Right lobe of liver (tissue), 6 donors: ENCODE results near the gene ZNF646. TPM values are rescaled to one million over a fixed set of nuclear protein-coding genes. Genes with fewer than 3 reads are reported as not detected.

Experiments
- ATAC-seq, 4 donors: fragments of 200-7000 bp; cut with Tn5 transposase; one replicate each; pipeline ENCODE4 v1.9.1; 2020; ENCODE audit warnings: mild to moderate bottlenecking in 4 of 4, moderate library complexity in 4 of 4
- DNase-seq, 3 donors: peaks; one replicate each; pipeline ENCODE4 v3.0.0-alpha.2; 2020
- H3K27ac ChIP-seq, 3 donors: fragments of 200-600 bp; one replicate each; pipeline ENCODE4 v1.8.0; 2022
- H3K27me3 ChIP-seq, 2 donors: fragments of 200-600 bp; one replicate each; pipeline ENCODE4 v1.8.0; 2022
- H3K36me3 ChIP-seq, 4 donors: fragments of 200-600 bp; sonication (generic) in 1 of 4; one replicate each; pipeline versions ENCODE4 v1.5.1 to v1.8.0; 2017 to 2022; ENCODE audit warnings: control low read depth in 1 of 4
- H3K4me1 ChIP-seq, 4 donors: fragments of 200-600 bp; sonication (generic) in 1 of 4; one replicate each; pipeline versions ENCODE4 v1.5.1 to v1.8.0; 2017 to 2022; ENCODE audit warnings: control low read depth in 1 of 4
- H3K4me3 ChIP-seq, 3 donors: fragments of 200-600 bp; one replicate each; pipeline ENCODE4 v1.8.0; 2022
- H3K9me3 ChIP-seq, 4 donors: fragments of 200-600 bp; sonication (generic) in 1 of 4; one replicate each; pipeline versions ENCODE4 v1.5.1 to v1.8.0; 2017 to 2022; ENCODE audit warnings: control low read depth in 1 of 4
- CTCF ChIP-seq, 4 donors: fragments of 200-600 bp in 3 of 4; fragments of 450-650 bp in 1 of 4; IDR thresholded peaks; one replicate each; pipeline versions ENCODE4 v1.5.1 to v1.8.0; 2016 to 2022; ENCODE audit warnings: antibody characterized with exemption in 4 of 4, mild to moderate bottlenecking in 2 of 4
- POLR2A ChIP-seq: fragments of 450-650 bp; IDR thresholded peaks from one replicate; pipeline ENCODE4 v1.6.1; 2017; ENCODE audit warnings: antibody characterized with exemption, mild to moderate bottlenecking
- WGBS: methylation state at CpG from one replicate; pipeline ENCODE4 v1.1.6; 2018; ENCODE audit warnings: low coverage, low lambda C conversion rate; ENCODE audit not compliant: insufficient coverage; ENCODE audit errors: missing lambda C conversion rate; 5-methylcytosine and 5-hydroxymethylcytosine counted together
- intact Hi-C, 2 donors: fragments of 100-400 bp; cut with DNase I; formaldehyde crosslinking; loops; one replicate each; pipeline versions ENCODE4 v1.11.2 to v1.14.1; 2022
- total RNA-seq, 6 experiments: library from RNA; depleted of rRNA in 2 of 6; stranded (reverse); fragments of >200 nt in 2 of 6; fragmentation: NEBNext Ultra II Directional in 3 of 6; extraction: Animal tissue kit (Norgen Biotek cat#: 25700) in 3 of 6; gene quantifications; one replicate each; pipeline versions ENCODE4 v1.1.0 to v1.2.4, GENCODE V29; 2016 to 2023
- donor health status: DM: no; HTN: yes; CAD: no.
- donor health status: DM: no; HTN: no; CAD: no.
- donor health status: DM: no; HTN: no; CAD: no.
- donor health status: DM: no; HTN: yes; CAD: no.
- donor health status: DM: no; HTN: yes; CAD: no.

The ZNF646 gene
- total RNA-seq, 6 experiments from 2014 or later = 4.2 to 5.0 (median 4.5) TPM

- Histone ChIP-seq H3K27me3 (no peaks in the 10 kb centered on the region), H3K4me1 (no peaks in the 10 kb centered on the region), H3K4me3 (no peak overlapping the region), H3K9me3 (no peaks in the 10 kb centered on the region), H3K36me3 (no peaks in the 10 kb centered on the region), H3K27ac (no peak overlapping the region)
- intact Hi-C loops = no loop called here
- no peak for TF ChIP-seq CTCF (IDR thresholded peaks at IDR 0.05)
- no peak for TF ChIP-seq POLR2A
- DNase-seq (no peak), ATAC-seq (peak in 3 of 4 donors; percentile 47 to 98 (median 54))
- 24% methylated on average over 2 of the region's 2 CpGs for WGBS
Measured at GRCh38 chr16:31052114-31052513, 22.1 kb upstream of the ZNF646 start.

DNA sequence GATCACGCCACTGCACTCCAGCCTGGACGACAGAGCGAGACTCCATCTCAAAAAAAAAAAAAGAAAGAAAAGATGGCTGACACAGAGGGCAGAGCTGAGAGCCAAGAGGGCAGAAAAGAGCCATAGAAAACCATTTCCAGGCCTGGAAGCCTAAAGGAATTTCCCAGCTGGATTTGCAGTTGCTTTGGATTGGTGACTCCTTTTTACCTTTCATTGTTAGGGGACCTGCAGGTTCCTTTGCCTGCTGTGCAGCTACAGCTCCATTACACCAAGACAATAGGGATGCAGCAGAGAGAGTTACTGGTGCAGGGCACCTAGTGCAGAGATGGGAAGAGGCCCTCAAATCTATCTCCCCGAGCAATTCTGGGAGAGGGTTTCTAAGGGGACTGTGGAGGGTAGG, 18.6 kb upstream of the ZNF646 start:
- no peak for ATAC-seq
- intact Hi-C loops = no loop called here

GRCh38 chr16:31061126-31061812, 13.0 kb upstream of the ZNF646 start:
- Histone ChIP-seq H3K4me3 (no peak overlapping the region), H3K36me3 (no peaks in the 10 kb centered on the region), H3K4me1 (no peaks in the 10 kb centered on the region), H3K27ac (no peak overlapping the region), H3K27me3 (no peaks in the 10 kb centered on the region), H3K9me3 (no peaks in the 10 kb centered on the region)
- ATAC-seq (no peak), DNase-seq (no peak)
- no peak for TF ChIP-seq POLR2A
- 89% methylated on average over 11 of the region's 42 CpGs for WGBS
- intact Hi-C loops = no loop called here

More for the DNA sequence above, 18.6 kb upstream of the ZNF646 start:
- no peak for DNase-seq
- Histone ChIP-seq H3K9me3 (no peaks in the 10 kb centered on the region), H3K4me1 (no peaks in the 10 kb centered on the region), H3K27me3 (no peaks in the 10 kb centered on the region), H3K4me3 (no peak overlapping the region), H3K36me3 (no peaks in the 10 kb centered on the region), H3K27ac (no peak overlapping the region)
- TF ChIP-seq POLR2A = no peak
- TF ChIP-seq CTCF (IDR thresholded peaks at IDR 0.05) = no peak
- 80% methylated on average over 4 of the region's 4 CpGs for WGBS

- no peaks in the 10 kb centered on the region for H3K36me3 ChIP-seq
- H3K4me1 ChIP-seq = no peaks in the 10 kb centered on the region
- ATAC-seq (no peak), DNase-seq (no peak)
- intact Hi-C loops = no loop called here
- no peak overlapping the region for H3K4me3 ChIP-seq
- WGBS = no CpG with 5 or more reads among the region's 54 CpGs
- TF ChIP-seq POLR2A = no peak
- no peak for TF ChIP-seq CTCF (IDR thresholded peaks at IDR 0.05)
- H3K9me3 ChIP-seq = no peaks in the 10 kb centered on the region
- H3K27ac ChIP-seq = no peak overlapping the region
- no peaks in the 10 kb centered on the region for H3K27me3 ChIP-seq
Measured at GRCh38 chr16:31061813-31062440, 12.3 kb upstream of the ZNF646 start.

DNA sequence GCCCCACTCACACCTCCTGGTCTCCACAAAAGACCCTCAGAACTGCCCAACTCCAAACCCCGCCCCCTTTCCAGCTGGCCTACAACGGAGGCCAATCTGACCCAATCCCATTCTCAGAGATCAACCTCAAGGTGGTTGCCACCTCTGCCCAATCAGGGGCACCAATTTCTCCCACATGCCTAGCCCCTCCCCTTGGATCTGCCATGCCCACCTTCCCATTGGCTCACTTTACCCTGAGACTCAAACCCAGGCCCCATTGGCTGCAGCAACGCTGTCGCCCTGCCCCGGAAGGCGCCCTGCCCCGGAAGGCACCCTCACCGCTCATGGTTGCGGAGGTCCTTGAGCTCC, 10.8 kb upstream of the ZNF646 start:
- Histone ChIP-seq H3K4me1 (no peaks in the 10 kb centered on the region), H3K4me3 (no peak overlapping the region), H3K27ac (no peak overlapping the region), H3K27me3 (no peaks in the 10 kb centered on the region), H3K36me3 (no peaks in the 10 kb centered on the region), H3K9me3 (no peaks in the 10 kb centered on the region)
- WGBS = 96% methylated on average over 7 of the region's 9 CpGs
- TF ChIP-seq CTCF (IDR thresholded peaks at IDR 0.05) (no peak), POLR2A (no peak)
- DNase-seq (no peak), ATAC-seq (no peak)
- intact Hi-C loops = no loop called here
